HG02763 (cell line): Measurements from ENCODE around the gene ZFPM1.
"Not testable (repeated sequence)": the region's sequence is repeated elsewhere in the genome, so short reads cannot be mapped to it uniquely, and the experiment has no call there.

Experiments
- ATAC-seq: cut with Tn5 transposase; IDR thresholded peaks from one replicate; pipeline ENCODE4 v1.9.1; 2021; ENCODE audit warnings: mild to moderate bottlenecking, moderate library complexity; ENCODE audit not compliant: unreplicated experiment

Gene ZFPM1

GRCh38 chr16:88453217-88453531, at the start of gene ZFPM1:
Gene ZFPM1 (plus strand): TSS chr16:88453280. CDS start chr16:88453639, 359 bp downstream.
- ATAC-seq, result no peak

GRCh38 chr16:88403794-88404581, 49.1 kb upstream of the ZFPM1 start:
- ATAC-seq, result no peak

DNA sequence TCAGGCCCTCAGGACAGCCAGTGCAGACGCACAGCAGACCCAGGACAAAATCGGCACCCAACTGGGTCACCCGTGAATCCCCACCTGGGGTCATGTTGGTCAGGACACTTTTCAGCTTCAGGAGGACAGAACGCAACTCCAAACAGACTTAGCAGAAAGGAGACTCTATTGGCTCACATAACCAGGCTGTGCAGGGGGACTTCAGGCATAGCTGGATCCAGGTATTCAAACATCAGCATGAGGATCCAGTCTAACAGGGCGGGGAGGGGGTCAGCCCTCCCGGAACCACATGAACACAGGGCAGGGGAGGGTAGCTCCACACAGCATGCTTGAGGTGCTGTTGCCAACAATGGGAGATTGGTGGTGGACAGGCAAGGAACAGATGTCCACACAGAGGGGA, 48.3 kb upstream of the ZFPM1 start:
- no peak for ATAC-seq

GRCh38 chr16:88405216-88406060, 47.6 kb upstream of the ZFPM1 start:
- ATAC-seq, result no peak

- no peak for ATAC-seq
Observed at GRCh38 chr16:88406096-88407041, 46.7 kb upstream of the ZFPM1 start.

GRCh38 chr16:88407042-88407420, 46.0 kb upstream of the ZFPM1 start:
- no peak for ATAC-seq

- ATAC-seq, result no peak
Observed at GRCh38 chr16:88407807-88408206, 45.3 kb upstream of the ZFPM1 start.

DNA sequence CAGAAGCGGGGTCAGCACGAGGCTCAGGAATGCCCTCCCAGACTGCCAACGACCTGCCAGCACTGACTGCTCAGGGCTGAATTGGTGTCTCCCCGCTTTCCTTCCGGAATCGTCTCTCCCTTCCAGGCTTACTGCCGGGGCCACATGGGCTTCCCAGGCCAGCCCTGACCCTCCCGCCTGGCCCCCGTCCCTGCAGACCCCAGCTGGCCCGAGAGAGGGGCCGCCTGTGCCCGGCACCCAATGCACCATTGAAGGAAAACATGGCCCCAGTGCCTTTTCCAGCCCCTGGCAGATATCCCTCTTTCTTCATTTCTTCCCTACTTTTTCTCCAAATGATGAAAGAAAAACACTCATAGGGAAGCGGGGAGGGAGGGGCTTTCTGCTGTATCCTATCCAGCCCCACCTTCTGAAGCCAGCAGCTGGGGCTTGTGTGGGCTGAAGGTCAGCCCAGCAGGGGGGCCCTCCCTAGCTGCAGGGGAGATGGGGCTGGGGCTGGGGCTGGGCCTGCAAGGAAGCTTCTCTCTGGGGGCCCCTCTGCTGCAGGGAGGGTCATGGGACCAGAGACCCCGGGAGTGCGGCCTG, 44.4 kb upstream of the ZFPM1 start:
- ATAC-seq, result no peak

GRCh38 chr16:88409296-88410065, 43.6 kb upstream of the ZFPM1 start:
- ATAC-seq, result no peak

DNA sequence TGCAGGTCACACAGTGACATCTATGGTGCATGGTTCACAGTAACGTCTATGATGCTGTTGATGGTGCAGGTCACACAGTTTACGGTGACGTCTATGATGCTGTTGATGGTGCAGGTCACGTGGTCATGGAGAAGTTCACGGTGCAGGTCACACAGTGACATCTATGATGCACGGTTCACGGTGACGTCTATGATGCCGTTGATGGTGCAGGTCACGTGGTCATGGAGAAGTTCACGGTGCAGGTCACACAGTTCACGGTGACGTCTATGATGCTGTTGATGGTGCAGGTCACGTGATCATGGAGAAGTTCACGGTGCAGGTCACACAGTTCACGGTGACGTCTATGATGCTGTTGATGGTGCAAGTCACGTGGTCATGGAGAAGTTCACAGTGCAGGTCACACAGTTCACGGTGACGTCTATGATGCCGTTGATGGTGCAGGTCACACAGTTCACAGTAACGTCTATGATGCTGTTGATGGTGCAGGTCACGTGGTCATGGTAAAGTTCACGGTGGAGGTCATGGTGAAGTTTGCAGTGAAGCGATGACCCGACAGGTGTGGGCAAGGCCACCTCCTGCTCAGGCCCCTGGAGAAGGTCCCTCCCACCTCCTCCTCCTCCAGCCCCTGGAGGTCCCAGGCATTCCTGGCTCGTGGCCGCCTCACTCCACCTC, 42.6 kb upstream of the ZFPM1 start:
- ATAC-seq, result not testable (repeated sequence)

- no peak for ATAC-seq
Observed at GRCh38 chr16:88411951-88412576, 41.0 kb upstream of the ZFPM1 start.

DNA sequence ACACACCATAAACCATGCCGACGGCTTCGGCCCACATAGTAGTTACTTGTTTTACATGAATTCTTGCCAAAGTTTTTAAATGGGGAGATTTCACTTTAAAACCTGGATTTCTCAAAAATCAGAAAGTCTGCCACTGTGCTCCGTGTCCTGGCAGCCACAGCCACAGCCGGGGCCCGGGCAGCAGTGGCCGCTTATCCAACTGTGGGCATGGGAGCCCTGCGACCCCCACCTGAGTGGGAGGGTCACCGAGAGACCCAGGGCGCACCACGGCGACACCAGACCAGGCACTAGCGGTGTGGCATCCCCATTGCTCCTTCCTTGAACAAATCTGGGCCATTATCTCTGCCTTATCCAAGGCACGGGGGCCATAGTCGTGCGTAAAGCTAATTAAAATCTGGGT, 40.3 kb upstream of the ZFPM1 start:
- no peak for ATAC-seq

DNA sequence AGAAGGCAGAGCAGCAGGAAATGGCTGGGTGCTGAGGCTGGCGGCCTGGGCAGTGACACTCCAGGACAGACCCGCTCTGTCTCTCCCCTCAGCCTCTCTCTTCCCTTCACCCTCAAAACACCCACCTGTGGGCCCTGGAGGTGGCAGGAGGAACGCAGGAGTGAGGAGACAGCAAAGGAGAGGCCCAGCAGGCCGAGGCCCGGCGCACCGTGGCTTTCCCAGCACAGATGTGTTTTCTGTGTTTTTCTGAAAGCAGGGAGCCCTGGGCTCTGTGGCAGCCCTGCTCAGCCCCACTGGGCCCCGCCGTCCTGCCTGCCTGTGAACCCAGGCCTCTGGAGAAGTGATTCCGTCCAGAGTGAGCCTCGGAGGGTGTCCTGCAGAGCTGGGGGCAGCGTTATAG, 39.8 kb upstream of the ZFPM1 start:
- ATAC-seq, result no peak

DNA sequence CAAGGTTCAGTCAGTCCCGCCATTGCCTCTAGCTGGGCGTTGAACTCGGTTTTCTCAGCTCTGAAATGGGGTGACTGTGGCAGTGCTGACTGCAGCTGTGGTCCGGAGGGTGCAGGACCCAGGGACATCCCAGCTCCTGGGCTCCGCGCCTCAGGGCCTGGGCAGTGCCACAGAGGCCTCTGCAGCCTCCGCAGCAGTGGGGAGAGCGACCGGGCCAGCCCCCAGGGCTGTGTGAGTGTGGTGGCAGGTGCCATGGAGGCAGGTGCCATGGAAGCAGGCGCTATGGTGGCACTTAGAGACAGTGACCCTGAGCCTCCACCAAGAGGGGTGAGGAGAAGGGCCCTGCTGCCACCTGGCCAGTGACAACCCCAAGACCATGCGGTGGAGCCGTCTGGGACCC, 39.4 kb upstream of the ZFPM1 start:
- ATAC-seq, result no peak

GRCh38 chr16:88414521-88415380, 38.3 kb upstream of the ZFPM1 start:
- ATAC-seq, result no peak

DNA sequence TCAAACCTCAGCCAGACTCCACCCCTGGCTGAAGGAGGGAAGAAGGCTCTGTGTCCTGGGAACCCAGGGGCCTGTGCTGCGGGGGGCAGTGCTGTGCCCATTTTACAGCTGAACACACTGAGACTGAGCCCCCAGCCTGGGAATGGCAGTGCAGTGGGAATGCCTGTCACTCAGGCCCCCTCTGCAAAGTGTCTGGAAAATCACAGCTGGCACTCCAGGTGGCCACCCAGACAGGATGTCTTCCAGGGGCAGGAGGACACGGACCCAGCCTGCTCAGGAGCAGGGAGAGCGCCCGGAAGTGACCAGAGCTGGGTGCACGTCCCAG, 37.7 kb upstream of the ZFPM1 start:
- no peak for ATAC-seq

DNA sequence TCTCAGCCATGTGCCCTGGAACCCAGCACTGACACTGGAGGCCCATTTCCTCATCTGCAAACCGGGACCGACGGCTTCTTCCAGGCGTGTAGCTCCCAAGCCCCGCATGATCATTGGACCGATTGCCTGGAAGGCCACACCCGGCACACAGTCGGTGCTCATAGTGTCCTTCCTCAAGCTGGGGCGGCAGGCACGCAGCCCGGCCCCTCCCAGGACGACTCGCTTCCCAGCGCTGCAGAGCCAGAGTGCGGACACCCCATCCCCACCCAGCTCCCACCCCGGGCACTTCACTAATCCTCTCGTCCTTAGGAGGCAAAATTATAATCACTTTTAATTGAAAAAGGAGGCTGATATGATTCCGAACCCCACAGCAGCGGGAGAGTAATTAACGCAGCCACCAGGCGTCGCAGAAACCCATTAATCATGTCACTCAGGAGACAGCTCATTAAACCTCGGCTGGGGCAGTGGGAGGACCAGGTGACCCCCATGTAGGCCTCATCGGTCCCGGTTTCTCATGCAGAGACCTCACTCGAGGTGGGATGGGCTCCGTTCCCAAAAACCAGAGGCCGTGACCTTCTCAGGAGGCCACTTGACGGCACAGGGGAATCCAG, 37.3 kb upstream of the ZFPM1 start:
- ATAC-seq, result no peak

- no peak for ATAC-seq
Observed at GRCh38 chr16:88416686-88417085, 36.4 kb upstream of the ZFPM1 start.
